Measurements from ENCODE around the gene PELI3.

The PELI3 gene

GRCh38 chr11:66475349-66476172 lies 8.9 kb downstream of the PELI3 start:
- DNase-seq, result no peak

- no peak for DNase-seq
Measured at GRCh38 chr11:66476173-66476840, 9.6 kb downstream of the PELI3 start.

GRCh38 chr11:66476841-66477251 lies 10.1 kb downstream of the PELI3 start:
- DNase-seq, result no peak

- no peak for DNase-seq
Measured at GRCh38 chr11:66477263-66478201, 10.8 kb downstream of the PELI3 start.

GRCh38 chr11:66478729-66479393 lies 12.2 kb downstream of the PELI3 start:
- DNase-seq, result no peak

- peak; percentile 30 for DNase-seq
Measured at GRCh38 chr11:66479394-66480116, 12.8 kb downstream of the PELI3 start.

- DNase-seq, result peak; percentile 95
Measured at GRCh38 chr11:66480117-66480938, 13.6 kb downstream of the PELI3 start, which contains the start of gene DPP3. Gene DPP3, plus strand, starts transcription at chr11:66480434. Its CDS starts 1,767 bp downstream, at chr11:66482201.

- no peak for DNase-seq
Measured at GRCh38 chr11:66484806-66485380, 18.2 kb downstream of the PELI3 start.

- DNase-seq, result no peak
Measured at GRCh38 chr11:66488957-66489356, 22.3 kb downstream of the PELI3 start.

- DNase-seq, result no peak
Measured at GRCh38 chr11:66489636-66490035, 22.9 kb downstream of the PELI3 start.

- DNase-seq, result no peak
Measured at GRCh38 chr11:66491315-66491935, 24.7 kb downstream of the PELI3 start.

GRCh38 chr11:66492161-66492865 lies 25.6 kb downstream of the PELI3 start:
- no peak for DNase-seq

- no peak for DNase-seq
Measured at GRCh38 chr11:66493130-66493529, 26.4 kb downstream of the PELI3 start.

- DNase-seq, result no peak
Measured at GRCh38 chr11:66494458-66494857, 27.8 kb downstream of the PELI3 start.

GRCh38 chr11:66494935-66495334 lies 28.2 kb downstream of the PELI3 start:
- DNase-seq, result no peak

- no peak for DNase-seq
Measured at GRCh38 chr11:66495401-66495854, 28.7 kb downstream of the PELI3 start.

GRCh38 chr11:66497206-66497605 lies 30.5 kb downstream of the PELI3 start:
- DNase-seq, result no peak

GRCh38 chr11:66498506-66498905 lies 31.8 kb downstream of the PELI3 start:
- no peak for DNase-seq

- DNase-seq, result no peak
Measured at GRCh38 chr11:66505276-66505816, 38.6 kb downstream of the PELI3 start.

All from fibroblast of skin of back (primary cell).